Transverse colon (tissue), 4 donors: ENCODE measurements around the gene LRP1. TPM values are rescaled to one million over a fixed set of nuclear protein-coding genes. Genes with fewer than 3 reads are reported as not detected.
A peak's percentile ranks its signal among the peaks of the same experiment; 100 is the strongest.

Experiments used
- DNase-seq: peaks from one replicate; pipeline ENCODE4 v3.0.0-alpha.2; 2019
- H3K27ac ChIP-seq, 4 donors: fragments of 200-600 bp; sonication (generic); 2 replicates each; pipeline ENCODE4 v1.5.1; 2016 to 2018; ENCODE audit warnings: inconsistent platforms in 4 of 4
- H3K27me3 ChIP-seq: fragments of 200-600 bp; sonication (generic); 2 replicates; pipeline ENCODE4 v1.5.1; 2017; ENCODE audit warnings: inconsistent platforms
- H3K36me3 ChIP-seq, 4 donors: fragments of 200-600 bp; sonication (generic); 2 replicates each; pipeline ENCODE4 v1.5.1; 2017 to 2019; ENCODE audit warnings: inconsistent platforms in 4 of 4
- H3K4me1 ChIP-seq, 4 donors: fragments of 200-600 bp; sonication (generic); 2 replicates each; pipeline ENCODE4 v1.5.1; 2017 to 2020; ENCODE audit warnings: inconsistent platforms in 4 of 4
- H3K4me3 ChIP-seq, 4 donors: fragments of 200-600 bp; sonication (generic); 1 replicate in 1 of 4; 2 replicates in 3 of 4; pipeline versions ENCODE4 v1.5.1 to v1.6.1; 2017 to 2019; ENCODE audit warnings: inconsistent platforms in 4 of 4
- H3K9me3 ChIP-seq, 2 donors: fragments of 200-600 bp; sonication (generic); 2 replicates each; pipeline ENCODE4 v1.5.1; 2017 to 2019; ENCODE audit warnings: inconsistent platforms in 2 of 2
- CTCF ChIP-seq, 5 experiments: fragments of 200-600 bp in 3 of 5; fragments of 450-650 bp in 2 of 5; sonication (generic) in 3 of 5; IDR thresholded peaks; 1 replicate in 2 of 5; 2 replicates in 3 of 5; pipeline ENCODE4 v1.5.1; 2016 to 2017; ENCODE audit warnings: antibody characterized with exemption in 5 of 5, inconsistent platforms in 3 of 5, mild to moderate bottlenecking in 2 of 5, moderate library complexity in 1 of 5
- EP300 ChIP-seq: sonication (generic); formaldehyde crosslinking; IDR thresholded peaks from one replicate; pipeline ENCODE4 v1.6.1; 2017; ENCODE audit warnings: antibody characterized with exemption, low read depth
- POLR2A ChIP-seq: fragments of 450-650 bp; IDR thresholded peaks from one replicate; pipeline ENCODE4 v1.6.1; 2016; ENCODE audit warnings: antibody characterized with exemption, mild to moderate bottlenecking, moderate library complexity
- POLR2AphosphoS5 ChIP-seq, 3 donors: sonication (generic); formaldehyde crosslinking; IDR thresholded peaks; one replicate each; pipeline ENCODE4 v1.6.1; 2016; ENCODE audit warnings: antibody characterized with exemption in 3 of 3
- WGBS, 2 donors: methylation state at CpG; one replicate each; pipeline ENCODE4 v1.1.5; 2018; ENCODE audit warnings: low coverage in 1 of 2; 5-methylcytosine and 5-hydroxymethylcytosine counted together
- in situ Hi-C, 4 donors: fragments of 200-750 bp; cut with MboI; loops; one replicate each; pipeline versions ENCODE4 v1.15.0 to v1.15.1; 2017; ENCODE audit warnings: low sequenced_read_pairs in 3 of 4, low pct_ligation_motif_present in 1 of 4, low pct_unique_long_range_greater_than_20kb in 1 of 4
- intact Hi-C: fragments of 100-400 bp; cut with DNase I; formaldehyde crosslinking; loops from one replicate; pipeline ENCODE4 v1.15.1; 2023; ENCODE audit warnings: low total_unique reads
- total RNA-seq, 4 donors: library from RNA; depleted of rRNA; stranded (reverse); fragments of >200 nt; gene quantifications; one replicate each; pipeline ENCODE4 v1.1.0, GENCODE V29; 2016

Gene LRP1
- total RNA-seq, 4 donors from 2014 or later = 94.3 to 248 (median 199) TPM

- no peak overlapping the region for H3K4me3 ChIP-seq
- H3K27me3 ChIP-seq = no peaks in the 10 kb centered on the region
- H3K4me1 ChIP-seq = peaks cover 23 to 79% (median 57%) of the 10 kb centered on the region in 4 donors
- peaks cover 0 to 10% (median 0%) of the 10 kb centered on the region in 4 donors for H3K36me3 ChIP-seq
- intact Hi-C loops (no loop called here), in situ Hi-C loops (no loop called here)
- no peak for TF ChIP-seq POLR2A
- no peak for TF ChIP-seq POLR2AphosphoS5 (IDR thresholded peaks at IDR 0.05)
- TF ChIP-seq EP300 = no peak
- no peak for TF ChIP-seq CTCF (IDR thresholded peaks at IDR 0.05)
- no peak for DNase-seq
- H3K27ac ChIP-seq = peak overlapping the region; percentile 92 to 98 (median 96)
- WGBS, 2 donors = 80 to 81% methylated on average over 4 to 24 of the region's 25 CpGs
- no peaks in the 10 kb centered on the region for H3K9me3 ChIP-seq
Observed at GRCh38 chr12:57091638-57092528, 36.4 kb upstream of the LRP1 start.

GRCh38 chr12:57092529-57092862 lies 35.8 kb upstream of the LRP1 start:
- peaks cover 0 to 16% (median 0%) of the 10 kb centered on the region in 4 donors for H3K36me3 ChIP-seq
- no peaks in the 10 kb centered on the region for H3K9me3 ChIP-seq
- in situ Hi-C loops = no loop called here
- H3K27me3 ChIP-seq = no peaks in the 10 kb centered on the region
- peak overlapping the region; percentile 75 to 98 (median 95) for H3K27ac ChIP-seq
- no peak for DNase-seq
- H3K4me1 ChIP-seq = peaks cover 22 to 74% (median 52%) of the 10 kb centered on the region in 4 donors
- H3K4me3 ChIP-seq = no peak overlapping the region
- TF ChIP-seq POLR2A (no peak), POLR2AphosphoS5 (IDR thresholded peaks at IDR 0.05) (no peak), CTCF (IDR thresholded peaks at IDR 0.05) (no peak), EP300 (no peak)
- 72% methylated on average over 5 of the region's 5 CpGs; no CpG with 5 or more reads in 1 of the 2 donors for WGBS, 2 donors
- intact Hi-C loops = no loop called here

- TF ChIP-seq POLR2AphosphoS5 (IDR thresholded peaks at IDR 0.05) (no peak), EP300 (no peak)
- intact Hi-C loops (no loop called here), in situ Hi-C loops (no loop called here)
- no peak for DNase-seq
- no peaks in the 10 kb centered on the region for H3K9me3 ChIP-seq
- peak overlapping the region; percentile 75 to 98 (median 95) for H3K27ac ChIP-seq
- H3K4me1 ChIP-seq = peaks cover 21 to 70% (median 47%) of the 10 kb centered on the region in 4 donors
- H3K27me3 ChIP-seq = no peaks in the 10 kb centered on the region
- H3K36me3 ChIP-seq = peaks cover 0 to 18% (median 0%) of the 10 kb centered on the region in 4 donors
- 81 to 100% methylated on average over 1 to 4 of the region's 4 CpGs for WGBS, 2 donors
- H3K4me3 ChIP-seq = no peak overlapping the region
Observed at GRCh38 chr12:57092876-57093414, 35.3 kb upstream of the LRP1 start.

GRCh38 chr12:57093415-57094207 lies 34.7 kb upstream of the LRP1 start:
- Histone ChIP-seq H3K9me3 (no peaks in the 10 kb centered on the region), H3K4me1 (peaks cover 21 to 66% (median 42%) of the 10 kb centered on the region in 4 donors), H3K4me3 (no peak overlapping the region), H3K27me3 (no peaks in the 10 kb centered on the region), H3K36me3 (peaks cover 0 to 24% (median 3%) of the 10 kb centered on the region in 4 donors), H3K27ac (peak overlapping the region; percentile 75 to 98 (median 95))
- TF ChIP-seq POLR2A = peak; percentile 22
- TF ChIP-seq EP300 = no peak
- TF ChIP-seq CTCF (IDR thresholded peaks at IDR 0.05) = peak; percentile 34 to 49 (median 43)
- TF ChIP-seq POLR2AphosphoS5 (IDR thresholded peaks at IDR 0.05) = peak; percentile 12 to 55 (median 21)
- intact Hi-C loops (no loop called here), in situ Hi-C loops (no loop called here)
- 15 to 43% methylated on average over 5 to 24 of the region's 24 CpGs for WGBS, 2 donors
- DNase-seq = peak; percentile 67
